CD4-positive, alpha-beta T cell treated with Interleukin-21 for 1 hour (primary cell): Measurements from ENCODE around the gene PATJ.
"Not testable (repeated sequence)": the region's sequence is repeated elsewhere in the genome, so short reads cannot be mapped to it uniquely, and the experiment has no call there.

Experiments
- DNase-seq: peaks from one replicate; pipeline ENCODE4 v3.0.0-alpha.2; 2020

PATJ gene

DNA sequence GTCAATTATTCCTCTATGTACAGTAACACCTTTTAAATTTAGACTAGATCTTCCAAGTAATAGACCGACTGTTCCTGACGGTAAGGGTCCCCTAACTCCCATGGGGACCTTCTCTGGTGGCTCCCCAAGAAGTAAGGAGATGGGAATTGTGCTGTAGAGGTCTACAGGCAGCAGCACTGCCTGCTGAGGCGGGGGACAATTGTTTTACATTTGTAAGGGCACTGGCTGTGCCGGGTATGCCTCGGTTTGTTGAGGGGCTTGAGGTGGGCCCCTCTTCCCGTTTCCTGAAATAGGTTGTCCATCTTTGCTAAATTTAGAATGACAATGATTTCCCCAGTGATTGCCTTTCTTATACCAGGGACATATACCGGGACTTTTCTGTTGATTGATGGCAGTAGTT is 439.3 kb downstream of the PATJ start:
- DNase-seq = no peak

DNA sequence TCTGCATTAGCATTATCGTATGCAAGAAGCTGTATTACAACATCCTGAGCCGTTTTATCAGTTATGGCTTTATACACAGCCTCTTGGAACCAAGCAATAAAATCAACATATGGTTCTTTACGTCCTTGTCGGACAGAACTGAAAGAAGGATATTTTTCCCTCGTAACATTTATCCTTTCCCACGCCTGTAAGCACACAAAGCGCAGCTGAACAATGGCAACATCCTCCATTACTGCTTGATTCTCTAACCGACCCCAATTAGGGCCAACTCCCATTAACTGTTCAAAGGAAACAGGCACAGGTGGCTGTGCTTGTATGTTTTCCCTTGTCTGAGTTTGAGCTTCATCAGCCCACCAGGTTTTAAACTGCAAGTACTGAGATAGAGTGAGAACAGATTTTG is 439.9 kb downstream of the PATJ start:
- not testable (repeated sequence) for DNase-seq

GRCh38 chr1:62183164-62184020 is 441.1 kb downstream of the PATJ start:
- not testable (repeated sequence) for DNase-seq

- DNase-seq = no peak
These were observed 442.1 kb downstream of the PATJ start for GRCh38 chr1:62184336-62184735.

DNA sequence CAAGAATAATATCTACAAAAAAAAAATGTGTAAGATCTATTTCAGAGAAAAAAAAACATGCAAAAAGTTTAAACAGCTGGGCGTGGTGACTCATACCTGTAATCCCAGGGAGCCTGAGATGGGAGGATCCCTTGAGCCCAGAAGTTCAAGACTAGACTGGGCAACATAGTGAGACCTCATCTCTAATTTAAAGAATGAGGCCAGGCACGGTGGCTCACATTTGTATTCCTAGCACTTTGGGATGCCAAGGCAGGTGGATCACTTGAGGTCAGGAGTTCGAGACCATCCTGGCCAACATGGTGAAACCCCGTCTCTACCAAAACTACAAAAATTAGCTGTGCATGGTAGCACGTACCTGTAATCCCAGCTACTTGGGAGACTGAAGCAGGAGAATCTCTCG is 443.0 kb downstream of the PATJ start:
- not testable (repeated sequence) for DNase-seq

GRCh38 chr1:62185677-62186076 is 443.4 kb downstream of the PATJ start:
- no peak for DNase-seq

- no peak for DNase-seq
These were observed 445.3 kb downstream of the PATJ start for GRCh38 chr1:62187548-62187947.

DNA sequence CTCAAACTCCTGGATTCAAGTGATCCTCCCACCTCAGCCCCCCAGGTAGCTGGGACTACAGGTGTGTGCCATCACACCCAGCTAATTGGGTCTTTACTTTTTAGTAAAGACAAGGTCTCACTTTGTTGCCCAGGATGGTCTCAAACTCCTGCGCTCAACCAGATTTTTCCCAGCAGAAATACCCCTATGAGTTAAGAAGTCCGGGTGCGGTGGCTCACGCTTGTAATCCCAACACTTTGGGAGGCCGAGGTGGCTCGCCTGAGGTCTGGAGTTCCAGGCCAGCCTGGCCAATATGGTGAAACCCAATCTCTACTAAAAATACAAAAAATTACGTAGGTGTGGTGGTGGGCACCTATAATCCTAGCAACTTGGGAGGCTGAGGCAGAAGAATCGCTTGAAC is 445.8 kb downstream of the PATJ start:
- no peak for DNase-seq

DNA sequence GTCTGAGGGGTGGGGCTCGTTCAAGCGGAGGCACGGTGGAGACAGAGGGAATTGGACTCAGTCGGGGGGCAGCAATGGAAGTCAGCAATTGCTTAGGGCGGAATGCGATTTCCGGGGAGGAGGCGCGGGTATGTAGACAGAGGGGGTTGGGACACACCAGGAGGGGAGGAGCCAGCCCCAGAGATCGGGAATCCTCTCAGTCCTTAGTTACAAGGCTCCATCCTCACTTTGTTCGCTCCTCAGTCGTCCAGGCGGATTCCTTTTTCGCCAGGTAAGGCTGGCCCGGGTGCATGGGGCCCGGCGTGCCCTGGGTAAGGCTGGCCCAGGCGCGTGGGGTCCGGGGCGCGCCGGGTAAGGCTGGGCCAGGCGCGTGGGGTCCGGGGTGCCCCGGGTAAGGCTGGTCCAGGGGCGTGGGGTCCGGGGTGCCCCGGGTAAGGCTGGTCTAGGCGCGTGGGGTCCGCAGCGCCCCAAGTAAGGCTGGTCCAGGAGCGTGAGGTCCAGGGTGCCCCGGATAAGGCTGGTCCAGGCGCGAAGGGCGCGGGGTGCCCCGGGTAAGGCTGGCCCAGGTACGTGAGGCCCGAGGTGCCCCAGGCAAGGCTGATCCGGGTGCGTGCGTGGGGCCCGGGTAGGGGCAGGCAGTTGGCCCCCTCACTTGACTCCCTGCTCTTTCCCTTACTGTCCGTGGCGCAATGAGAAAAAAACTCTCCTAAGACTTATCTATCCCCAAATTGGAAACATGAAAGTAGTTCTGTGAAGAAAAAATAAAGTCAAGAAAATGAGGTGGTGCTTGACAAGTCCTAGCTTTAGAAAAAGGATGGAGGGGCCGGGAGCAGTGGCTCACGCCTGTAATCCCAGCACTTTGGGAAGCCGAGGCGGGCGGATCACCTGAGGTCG is 452.6 kb downstream of the PATJ start, which contains the start of gene L1TD1:
TSS of gene L1TD1 (plus strand) at position 199 of the 894 bp plus-strand sequence. CDS start 11,780 bp downstream, outside the sequence.
- no peak for DNase-seq

DNA sequence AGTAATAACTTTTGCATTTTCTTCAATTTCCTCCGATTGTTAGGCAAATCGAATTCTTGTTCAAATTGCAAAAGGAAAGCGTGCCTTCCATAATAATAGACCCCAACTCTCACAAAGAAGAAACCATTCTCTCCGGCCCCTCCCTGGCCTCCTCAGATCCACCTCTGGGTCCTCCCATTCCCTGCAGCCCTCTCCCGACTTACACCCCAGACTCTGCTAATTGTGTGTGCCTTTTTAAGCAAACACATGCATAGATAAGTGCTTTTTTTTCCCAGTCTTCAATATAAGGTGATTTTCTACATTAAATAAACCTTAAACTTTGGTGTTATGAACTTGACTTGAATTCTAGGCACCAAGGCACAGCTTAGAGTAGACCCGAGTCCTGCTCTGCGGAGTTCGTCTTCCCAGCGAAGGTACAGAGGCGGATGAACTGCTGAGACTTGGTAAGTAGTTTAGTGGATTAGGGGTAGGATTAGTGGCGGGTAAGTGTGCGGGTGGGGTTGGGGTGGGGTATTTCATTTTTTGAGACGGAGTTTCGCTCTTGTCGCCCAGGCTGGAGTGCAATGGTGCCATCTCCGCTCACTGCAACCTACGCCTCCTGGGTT is 453.9 kb downstream of the PATJ start:
- DNase-seq = no peak

GRCh38 chr1:62198069-62198780 is 455.9 kb downstream of the PATJ start:
- no peak for DNase-seq

GRCh38 chr1:62198781-62199125 is 456.5 kb downstream of the PATJ start:
- DNase-seq = no peak

GRCh38 chr1:62207187-62207586 is 464.9 kb downstream of the PATJ start:
- no peak for DNase-seq

DNA sequence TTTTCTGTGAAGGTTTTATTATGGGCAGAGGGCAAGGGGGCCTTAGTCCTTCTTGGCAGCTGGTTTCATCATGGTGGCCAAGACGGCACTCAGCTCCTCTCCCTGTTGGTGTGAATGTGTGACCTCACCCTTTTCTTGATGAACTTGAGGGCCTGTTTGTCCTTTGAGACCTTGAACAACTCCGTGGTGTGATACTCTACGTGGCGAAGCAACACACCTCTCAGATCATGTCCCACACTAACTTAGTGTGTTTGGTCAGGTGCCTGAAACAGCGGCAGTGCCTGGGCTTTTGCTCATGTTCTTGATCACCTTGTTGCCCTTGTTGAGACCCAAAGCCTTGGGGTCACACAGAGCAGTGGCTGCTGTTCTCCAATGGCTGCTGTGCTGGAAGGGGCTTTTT is 465.8 kb downstream of the PATJ start:
- DNase-seq = no peak

GRCh38 chr1:62208970-62209369 is 466.7 kb downstream of the PATJ start:
- DNase-seq = no peak

DNA sequence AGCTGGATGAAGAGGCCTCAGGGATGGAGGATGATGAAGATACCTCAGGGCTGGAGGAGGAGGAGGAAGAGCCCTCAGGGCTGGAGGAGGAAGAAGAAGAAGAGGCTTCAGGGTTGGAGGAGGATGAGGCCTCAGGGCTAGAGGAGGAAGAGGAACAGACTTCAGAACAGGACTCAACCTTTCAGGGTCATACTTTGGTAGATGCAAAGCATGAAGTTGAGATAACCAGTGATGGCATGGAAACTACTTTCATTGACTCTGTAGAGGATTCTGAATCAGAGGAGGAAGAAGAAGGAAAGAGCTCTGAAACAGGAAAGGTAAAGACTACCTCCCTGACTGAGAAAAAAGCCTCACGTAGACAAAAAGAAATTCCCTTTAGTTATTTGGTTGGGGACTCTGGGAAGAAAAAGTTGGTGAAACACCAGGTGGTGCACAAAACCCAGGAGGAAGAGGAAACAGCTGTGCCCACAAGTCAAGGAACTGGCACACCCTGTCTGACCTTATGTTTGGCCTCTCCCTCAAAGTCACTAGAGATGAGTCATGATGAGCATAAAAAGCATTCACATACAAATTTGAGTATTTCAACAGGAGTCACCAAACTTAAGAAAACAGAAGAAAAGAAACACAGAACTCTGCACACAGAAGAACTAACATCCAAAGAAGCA is 467.8 kb downstream of the PATJ start:
- no peak for DNase-seq

GRCh38 chr1:62210960-62211359 is 468.7 kb downstream of the PATJ start:
- DNase-seq = no peak

GRCh38 chr1:62212411-62212810 is 470.1 kb downstream of the PATJ start:
- DNase-seq = no peak

DNA sequence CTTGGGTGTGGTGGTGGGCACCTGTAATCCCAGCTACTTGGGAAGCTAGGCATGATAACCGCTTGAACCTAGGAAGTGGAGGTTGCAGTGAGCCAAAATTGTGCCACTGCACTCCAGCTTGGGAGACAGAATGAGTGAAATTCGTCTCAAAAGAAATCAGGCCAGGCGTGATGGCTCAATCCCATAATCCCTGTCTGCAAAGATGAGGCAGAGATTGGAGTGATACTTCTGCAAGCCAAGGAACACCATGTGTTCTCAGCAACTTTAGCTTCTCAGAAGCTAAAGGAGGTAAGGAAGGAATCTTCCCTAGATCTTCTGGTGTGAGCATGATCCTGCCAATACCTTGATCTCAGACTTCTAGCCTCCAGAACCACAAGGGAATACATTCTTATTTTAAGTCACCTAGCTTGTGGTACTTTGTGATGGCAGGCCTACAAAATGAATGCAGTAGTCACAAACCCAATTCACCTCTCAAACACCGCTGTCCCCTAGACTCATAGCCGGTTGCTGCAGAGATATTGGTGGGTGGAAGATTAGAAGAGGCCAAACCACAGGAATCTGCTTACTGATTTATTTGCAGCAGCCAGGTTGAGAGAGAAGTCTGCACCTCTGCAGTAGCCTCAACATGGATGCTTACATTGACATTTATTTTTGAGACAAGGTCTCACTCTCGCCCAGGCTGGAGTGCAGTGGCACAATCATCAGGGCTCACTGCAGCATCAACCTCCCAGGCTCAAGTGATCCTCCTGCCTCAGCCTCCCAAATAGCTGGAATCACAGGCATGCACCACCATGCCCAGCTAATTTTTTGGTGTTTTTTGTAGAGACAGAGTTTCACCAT is 471.0 kb downstream of the PATJ start:
- no peak for DNase-seq

- DNase-seq = no peak
These were observed 476.3 kb downstream of the PATJ start for GRCh38 chr1:62218604-62219003.

DNA sequence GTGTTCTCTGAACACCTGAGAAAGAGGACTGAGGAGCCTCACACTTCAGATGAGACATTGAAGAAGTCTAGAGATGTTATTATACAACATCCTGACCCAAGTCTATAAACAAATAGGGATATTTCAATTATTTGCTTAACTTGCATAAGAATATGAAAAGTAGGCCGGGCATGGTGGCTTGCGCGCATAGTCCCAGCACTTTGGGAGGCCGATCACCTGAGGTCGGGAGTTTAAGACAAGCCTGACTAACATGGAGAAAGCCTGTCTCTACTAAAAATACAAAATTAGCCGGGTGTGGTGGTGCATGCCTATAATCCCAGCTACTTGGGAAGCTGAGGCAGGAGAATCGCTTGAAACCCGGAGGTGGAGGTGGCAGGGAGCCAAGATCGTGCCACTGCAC is 478.2 kb downstream of the PATJ start:
- not testable (repeated sequence) for DNase-seq
